ENCODE data around the gene LNX1.

The LNX1 gene

GRCh38 chr4:53508446-53508845, 82.8 kb downstream of the LNX1 start:
- TF ChIP-seq ZBTB7A (IDR thresholded peaks at IDR 0.05; ENCODE audit: low read depth) (no peak), USF1 (IDR thresholded peaks at IDR 0.05) (no peak), CEBPB (IDR thresholded peaks at IDR 0.05) (no peak), YY1 (IDR thresholded peaks at IDR 0.05; ENCODE audit: low read depth) (no peak), TEAD4 (IDR thresholded peaks at IDR 0.05) (no peak), FOXM1 (IDR thresholded peaks at IDR 0.05; ENCODE audit: borderline replicate concordance, low read depth) (no peak), EP300 (IDR thresholded peaks at IDR 0.05; ENCODE audit: borderline replicate concordance) (no peak), CREB1 (IDR thresholded peaks at IDR 0.05; ENCODE audit: low read depth) (no peak), REST (IDR thresholded peaks at IDR 0.05; ENCODE audit: low read depth) (no peak), EGR1 (IDR thresholded peaks at IDR 0.05) (no peak)

GRCh38 chr4:53507671-53508286, 83.5 kb downstream of the LNX1 start:
- TF ChIP-seq TCF12 (IDR thresholded peaks at IDR 0.05; ENCODE audit: low read depth) (no peak), CREB1 (IDR thresholded peaks at IDR 0.05; ENCODE audit: low read depth) (no peak), NFIC (IDR thresholded peaks at IDR 0.05) (no peak), RAD21 (IDR thresholded peaks at IDR 0.05; ENCODE audit: low read depth) (no peak), REST (IDR thresholded peaks at IDR 0.05; ENCODE audit: low read depth) (no peak), FOXM1 (IDR thresholded peaks at IDR 0.05; ENCODE audit: borderline replicate concordance, low read depth) (no peak), YY1 (IDR thresholded peaks at IDR 0.05; ENCODE audit: low read depth) (no peak), EP300 (IDR thresholded peaks at IDR 0.05; ENCODE audit: borderline replicate concordance) (no peak), EGR1 (IDR thresholded peaks at IDR 0.05) (no peak), CEBPB (IDR thresholded peaks at IDR 0.05) (no peak), USF1 (IDR thresholded peaks at IDR 0.05) (no peak), TEAD4 (IDR thresholded peaks at IDR 0.05) (no peak), ZBTB7A (IDR thresholded peaks at IDR 0.05; ENCODE audit: low read depth) (no peak), TAF1 (IDR thresholded peaks at IDR 0.05; ENCODE audit: low read depth) (no peak), MAX (IDR thresholded peaks at IDR 0.05) (no peak)

- no peak for TF ChIP-seq RAD21 (IDR thresholded peaks at IDR 0.05; ENCODE audit: low read depth)
- no peak for TF ChIP-seq MAX (IDR thresholded peaks at IDR 0.05)
- TF ChIP-seq USF1 (IDR thresholded peaks at IDR 0.05) = no peak
- no peak for TF ChIP-seq TCF12 (IDR thresholded peaks at IDR 0.05; ENCODE audit: low read depth)
Measured at GRCh38 chr4:53507058-53507457, 84.2 kb downstream of the LNX1 start.

- TF ChIP-seq RAD21 (IDR thresholded peaks at IDR 0.05; ENCODE audit: low read depth) (peak; percentile 41; the same call in 1 of the 2 replicates), EGR1 (IDR thresholded peaks at IDR 0.05) (no peak)
Measured at GRCh38 chr4:53505947-53506346, 85.3 kb downstream of the LNX1 start.

- TF ChIP-seq TEAD4 (IDR thresholded peaks at IDR 0.05) (no peak), MAX (IDR thresholded peaks at IDR 0.05) (no peak), FOXM1 (IDR thresholded peaks at IDR 0.05; ENCODE audit: borderline replicate concordance, low read depth) (no peak), RAD21 (IDR thresholded peaks at IDR 0.05; ENCODE audit: low read depth) (no peak), NFIC (IDR thresholded peaks at IDR 0.05) (no peak), EP300 (IDR thresholded peaks at IDR 0.05; ENCODE audit: borderline replicate concordance) (no peak), TCF12 (IDR thresholded peaks at IDR 0.05; ENCODE audit: low read depth) (no peak), TAF1 (IDR thresholded peaks at IDR 0.05; ENCODE audit: low read depth) (no peak), CREB1 (IDR thresholded peaks at IDR 0.05; ENCODE audit: low read depth) (no peak), EGR1 (IDR thresholded peaks at IDR 0.05) (no peak), REST (IDR thresholded peaks at IDR 0.05; ENCODE audit: low read depth) (no peak), CEBPB (IDR thresholded peaks at IDR 0.05) (no peak), ZBTB7A (IDR thresholded peaks at IDR 0.05; ENCODE audit: low read depth) (no peak), YY1 (IDR thresholded peaks at IDR 0.05; ENCODE audit: low read depth) (no peak), USF1 (IDR thresholded peaks at IDR 0.05) (no peak)
Measured at GRCh38 chr4:53502094-53502493, 89.2 kb downstream of the LNX1 start.

Data from Ishikawa (cell line).